ENCODE results near the gene CPPED1. TPM values are rescaled to one million over a fixed set of nuclear protein-coding genes. Genes with fewer than 3 reads are reported as not detected.

Gene CPPED1
- total and polyA plus RNA-seq, 2 donors (not counting 1 experiment from before 2014, with no cell fraction given): 7.4 to 19.8 TPM

GRCh38 chr16:12771341-12771798 is 32.3 kb downstream of the CPPED1 start:
- no peak overlapping the region for H2AFZ ChIP-seq (ENCODE audit: low read length)
- H3K27ac ChIP-seq (ENCODE audit: insufficient read depth, low read length): no peak overlapping the region
- no peak overlapping the region for H3K4me2 ChIP-seq (ENCODE audit: extremely low read depth, insufficient read depth, low read length)

GRCh38 chr16:12769525-12769924 is 34.2 kb downstream of the CPPED1 start:
- H3K27ac ChIP-seq (ENCODE audit: insufficient read depth, low read length): no peak overlapping the region
- H3K27me3 ChIP-seq (ENCODE audit: control insufficient read depth, insufficient read depth, low read length): no peaks in the 10 kb centered on the region
- H3K4me2 ChIP-seq (ENCODE audit: extremely low read depth, insufficient read depth, low read length): no peak overlapping the region
- no peak overlapping the region for H3K9ac ChIP-seq (ENCODE audit: insufficient read depth, low read length)
- TF ChIP-seq CTCF (conservative IDR thresholded peaks at IDR 0.05 in 1 of 2, IDR thresholded peaks at IDR 0.05 in 1 of 2; ENCODE audit: low read depth in 1 of 2, low read length in 2 of 2) (no peak), EZH2 (IDR thresholded peaks at IDR 0.05; ENCODE audit: low read length, missing control alignments) (no peak)
- no peak for DNase-seq (ENCODE audit: low read depth in 2 of 2)
- no peaks in the 10 kb centered on the region for H3K4me1 ChIP-seq (ENCODE audit: control insufficient read depth, extremely low read depth, insufficient read depth, low read length)
- no peaks in the 10 kb centered on the region for H3K36me3 ChIP-seq (ENCODE audit: control insufficient read depth, insufficient read depth, low read length)
- H3K9me3 ChIP-seq (ENCODE audit: control insufficient read depth, insufficient read depth, low read depth, low read length): no peaks in the 10 kb centered on the region
- no peak overlapping the region for H3K4me3 ChIP-seq (replicated peaks in 1 of 4; ENCODE audit: control extremely low read depth in 1 of 4, insufficient read depth in 1 of 4, low read depth in 3 of 4, low read length in 4 of 4)
- H4K20me1 ChIP-seq (ENCODE audit: control insufficient read depth, extremely low read depth, insufficient read depth, low read length): no peaks in the 10 kb centered on the region
- no peaks in the 10 kb centered on the region for H3K79me2 ChIP-seq (ENCODE audit: control insufficient read depth, insufficient read depth, low read length)
- no peak overlapping the region for H2AFZ ChIP-seq (ENCODE audit: low read length)

More at GRCh38 chr16:12771341-12771798, 32.3 kb downstream of the CPPED1 start:
- Histone ChIP-seq H3K27me3 (ENCODE audit: control insufficient read depth, insufficient read depth, low read length) (no peaks in the 10 kb centered on the region), H3K36me3 (ENCODE audit: control insufficient read depth, insufficient read depth, low read length) (no peaks in the 10 kb centered on the region), H3K9me3 (ENCODE audit: control insufficient read depth, insufficient read depth, low read depth, low read length) (no peaks in the 10 kb centered on the region), H3K4me3 (replicated peaks in 1 of 4; ENCODE audit: control extremely low read depth in 1 of 4, insufficient read depth in 1 of 4, low read depth in 3 of 4, low read length in 4 of 4) (no peak overlapping the region), H3K9ac (ENCODE audit: insufficient read depth, low read length) (no peak overlapping the region), H4K20me1 (ENCODE audit: control insufficient read depth, extremely low read depth, insufficient read depth, low read length) (no peaks in the 10 kb centered on the region), H3K4me1 (ENCODE audit: control insufficient read depth, extremely low read depth, insufficient read depth, low read length) (no peaks in the 10 kb centered on the region), H3K79me2 (ENCODE audit: control insufficient read depth, insufficient read depth, low read length) (no peaks in the 10 kb centered on the region)
- peak in 1 of 2 donors; percentile 11 for DNase-seq (ENCODE audit: low read depth in 2 of 2)
- no peak for TF ChIP-seq EZH2 (IDR thresholded peaks at IDR 0.05; ENCODE audit: low read length, missing control alignments)

- H4K20me1 ChIP-seq (ENCODE audit: control insufficient read depth, extremely low read depth, insufficient read depth, low read length): no peaks in the 10 kb centered on the region
- H3K79me2 ChIP-seq (ENCODE audit: control insufficient read depth, insufficient read depth, low read length): no peaks in the 10 kb centered on the region
- no peak overlapping the region for H3K4me2 ChIP-seq (ENCODE audit: extremely low read depth, insufficient read depth, low read length)
- H3K27ac ChIP-seq (ENCODE audit: insufficient read depth, low read length): no peak overlapping the region
- H3K36me3 ChIP-seq (ENCODE audit: control insufficient read depth, insufficient read depth, low read length): no peaks in the 10 kb centered on the region
- no peak overlapping the region for H2AFZ ChIP-seq (ENCODE audit: low read length)
- H3K27me3 ChIP-seq (ENCODE audit: control insufficient read depth, insufficient read depth, low read length): no peaks in the 10 kb centered on the region
- TF ChIP-seq EZH2 (IDR thresholded peaks at IDR 0.05; ENCODE audit: low read length, missing control alignments): no peak
- TF ChIP-seq CTCF (conservative IDR thresholded peaks at IDR 0.05 in 1 of 2, IDR thresholded peaks at IDR 0.05 in 1 of 2; ENCODE audit: low read depth in 1 of 2, low read length in 2 of 2): no peak
- no peak overlapping the region for H3K4me3 ChIP-seq (replicated peaks in 1 of 4; ENCODE audit: control extremely low read depth in 1 of 4, insufficient read depth in 1 of 4, low read depth in 3 of 4, low read length in 4 of 4)
- H3K9ac ChIP-seq (ENCODE audit: insufficient read depth, low read length): no peak overlapping the region
- H3K9me3 ChIP-seq (ENCODE audit: control insufficient read depth, insufficient read depth, low read depth, low read length): no peaks in the 10 kb centered on the region
- peak in 1 of 2 donors; percentile 29 for DNase-seq (ENCODE audit: low read depth in 2 of 2)
- H3K4me1 ChIP-seq (ENCODE audit: control insufficient read depth, extremely low read depth, insufficient read depth, low read length): no peaks in the 10 kb centered on the region
Observed at GRCh38 chr16:12767897-12768296, 35.8 kb downstream of the CPPED1 start.

Data from fibroblast of lung (primary cell).